ENCODE measurements around the gene MTHFD2L. TPM values are rescaled to one million over a fixed set of nuclear protein-coding genes. Genes with fewer than 3 reads are reported as not detected.

The MTHFD2L gene
- total RNA-seq, 1 donor from 2014 or later, result 14.1 TPM

GRCh38 chr4:74258963-74259362 is 101.0 kb downstream of the MTHFD2L start:
- DNase-seq, result no peak
- H3K4me3 ChIP-seq, result no peak overlapping the region
- no peaks in the 10 kb centered on the region for H3K4me1 ChIP-seq
- H3K27me3 ChIP-seq, result no peaks in the 10 kb centered on the region
- no peak for TF ChIP-seq CTCF (IDR thresholded peaks at IDR 0.05)
- intact Hi-C loops (cut with DNase I), result no loop called here
- no peak overlapping the region for H3K27ac ChIP-seq
- no peak for ATAC-seq
- H3K36me3 ChIP-seq, result no peaks in the 10 kb centered on the region
- no peaks in the 10 kb centered on the region for H3K9me3 ChIP-seq

GRCh38 chr4:74260036-74260435 is 102.1 kb downstream of the MTHFD2L start:
- H3K4me3 ChIP-seq, result no peak overlapping the region
- DNase-seq, result no peak
- H3K27ac ChIP-seq, result no peak overlapping the region
- intact Hi-C loops (cut with DNase I), result no loop called here
- TF ChIP-seq CTCF (IDR thresholded peaks at IDR 0.05), result no peak
- H3K4me1 ChIP-seq, result no peaks in the 10 kb centered on the region
- no peaks in the 10 kb centered on the region for H3K9me3 ChIP-seq
- no peak for ATAC-seq
- H3K36me3 ChIP-seq, result no peaks in the 10 kb centered on the region
- no peaks in the 10 kb centered on the region for H3K27me3 ChIP-seq

DNA sequence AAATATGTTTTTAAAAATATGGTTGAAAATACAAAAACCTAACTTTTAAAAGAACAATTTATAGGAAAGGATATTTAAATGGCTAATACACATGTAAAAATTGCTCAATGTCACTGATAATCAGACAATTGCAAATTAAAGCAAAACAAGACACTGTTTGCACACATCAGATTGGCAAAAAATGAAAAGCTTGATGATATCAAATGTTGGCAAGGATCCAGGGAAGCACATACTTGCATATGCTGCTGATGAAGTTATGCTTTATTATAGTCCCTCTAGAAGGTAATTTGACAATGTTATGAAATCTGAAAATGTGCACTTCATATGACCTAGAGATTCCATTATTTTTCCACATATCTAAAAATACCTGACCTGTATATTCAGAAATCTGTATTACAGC is 104.6 kb downstream of the MTHFD2L start:
- no peaks in the 10 kb centered on the region for H3K9me3 ChIP-seq
- H3K27me3 ChIP-seq, result no peaks in the 10 kb centered on the region
- intact Hi-C loops (cut with DNase I), result no loop called here
- DNase-seq, result no peak
- no peaks in the 10 kb centered on the region for H3K4me1 ChIP-seq
- H3K27ac ChIP-seq, result no peak overlapping the region
- no peaks in the 10 kb centered on the region for H3K36me3 ChIP-seq
- no peak overlapping the region for H3K4me3 ChIP-seq
- no peak for TF ChIP-seq CTCF (IDR thresholded peaks at IDR 0.05)
- no peak for ATAC-seq

DNA sequence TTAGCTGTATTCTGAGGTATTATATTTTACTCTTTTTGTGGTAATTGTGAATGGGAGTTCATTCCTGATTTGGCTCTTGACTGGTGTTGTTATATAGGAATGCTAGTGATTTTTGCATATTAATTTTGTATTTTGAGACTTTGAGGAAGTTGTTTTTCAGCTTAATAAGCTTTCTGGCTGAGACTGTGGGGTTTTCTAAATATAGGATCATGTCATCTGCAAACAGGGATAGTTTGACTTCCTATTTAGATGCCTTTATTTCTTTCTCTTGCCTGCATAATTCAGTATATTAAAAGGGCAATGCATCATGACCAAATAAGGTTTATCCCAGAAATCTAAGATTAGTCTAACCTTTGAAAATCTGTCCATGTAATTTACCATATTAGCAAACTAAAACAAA is 105.6 kb downstream of the MTHFD2L start:
- Histone ChIP-seq H3K4me1 (no peaks in the 10 kb centered on the region), H3K27me3 (no peaks in the 10 kb centered on the region), H3K4me3 (no peak overlapping the region), H3K36me3 (no peaks in the 10 kb centered on the region), H3K9me3 (no peaks in the 10 kb centered on the region), H3K27ac (no peak overlapping the region)
- intact Hi-C loops (cut with DNase I), result no loop called here
- DNase-seq, result no peak
- no peak for ATAC-seq
- no peak for TF ChIP-seq CTCF (IDR thresholded peaks at IDR 0.05)

DNA sequence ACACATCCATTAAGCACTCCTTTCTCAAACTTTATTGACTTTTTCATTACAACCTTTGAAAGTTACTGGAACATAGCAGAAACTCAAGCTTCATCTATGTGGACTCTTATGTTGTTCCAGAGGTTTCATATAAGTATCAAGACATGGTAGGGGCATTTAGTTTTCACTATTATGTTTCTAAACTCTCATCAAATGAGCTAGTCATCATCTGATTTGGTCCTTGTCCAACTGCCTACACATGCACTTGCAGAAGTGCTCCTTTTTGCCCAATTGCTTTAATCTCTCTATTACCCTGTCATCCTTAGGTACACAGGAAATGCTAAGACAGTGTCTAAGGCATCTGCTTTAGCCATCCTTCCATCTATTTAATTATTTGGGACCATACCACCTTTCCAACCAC is 108.2 kb downstream of the MTHFD2L start:
- H3K4me1 ChIP-seq, result no peaks in the 10 kb centered on the region
- no peak for DNase-seq
- H3K9me3 ChIP-seq, result no peaks in the 10 kb centered on the region
- no peaks in the 10 kb centered on the region for H3K27me3 ChIP-seq
- H3K4me3 ChIP-seq, result no peak overlapping the region
- H3K36me3 ChIP-seq, result no peaks in the 10 kb centered on the region
- no peak for TF ChIP-seq CTCF (IDR thresholded peaks at IDR 0.05)
- intact Hi-C loops (cut with DNase I), result no loop called here
- no peak overlapping the region for H3K27ac ChIP-seq
- no peak for ATAC-seq

GRCh38 chr4:74267998-74268606 is 110.2 kb downstream of the MTHFD2L start:
- Histone ChIP-seq H3K27ac (no peak overlapping the region), H3K9me3 (no peaks in the 10 kb centered on the region), H3K4me3 (no peak overlapping the region), H3K4me1 (no peaks in the 10 kb centered on the region), H3K27me3 (no peaks in the 10 kb centered on the region), H3K36me3 (no peaks in the 10 kb centered on the region)
- ATAC-seq (no peak), DNase-seq (no peak)
- TF ChIP-seq CTCF (IDR thresholded peaks at IDR 0.05), result no peak
- intact Hi-C loops (cut with DNase I), result no loop called here
